ENCODE data around the gene P2RX6. TPM values are rescaled to one million over a fixed set of nuclear protein-coding genes. Genes with fewer than 3 reads are reported as not detected.

Gene P2RX6
- total and polyA plus RNA-seq, 9 of the 15 experiments (the other 6 are each of a cell fraction or from before 2014, with no cell fraction given): 0.01 to 3.9 (median 1.5) TPM; not detected in 1

GRCh38 chr22:21013657-21014201 lies 1.2 kb upstream of the P2RX6 start (continued):
- TF ChIP-seq PBX2 (CRISPR knock-in tag; IDR thresholded peaks at IDR 0.05; ENCODE audit: low read depth): no peak
- TF ChIP-seq PBX2 (tag; conservative IDR thresholded peaks at IDR 0.05; ENCODE audit: low read depth): no peak
- TF ChIP-seq RUNX1 (IDR thresholded peaks at IDR 0.05; ENCODE audit: low read depth): no peak
- TF ChIP-seq ZC3H11A (IDR thresholded peaks at IDR 0.05; ENCODE audit: low read depth, low read length): no peak
- no peak for TF ChIP-seq RERE (CRISPR knock-in tag; IDR thresholded peaks at IDR 0.05; ENCODE audit: borderline replicate concordance)
- no peak for TF ChIP-seq NFYB (IDR thresholded peaks at IDR 0.05; ENCODE audit: extremely low read depth, insufficient read length)
- no peak for TF ChIP-seq E4F1 (CRISPR knock-in tag; IDR thresholded peaks at IDR 0.05; ENCODE audit: borderline replicate concordance)
- no peak for TF ChIP-seq PCBP1 (IDR thresholded peaks at IDR 0.05; ENCODE audit: low read depth, low read length, poor library complexity, severe bottlenecking)
- TF ChIP-seq HINFP (tag; conservative IDR thresholded peaks at IDR 0.05; ENCODE audit: low read depth): no peak
- no peak; the same call in 1 of the 2 replicates for TF ChIP-seq BRD4 (IDR thresholded peaks at IDR 0.05)
- TF ChIP-seq ZEB2 (IDR thresholded peaks at IDR 0.05): no peak
- TF ChIP-seq ELK1 (CRISPR knock-in tag; IDR thresholded peaks at IDR 0.05): no peak

Measured in K562 (cell line).